ENCODE results near the gene TSC22D4. TPM values are rescaled to one million over a fixed set of nuclear protein-coding genes. Genes with fewer than 3 reads are reported as not detected.

TSC22D4 gene
- total RNA-seq, 1 donor from 2014 or later: 53.4 TPM

- DNase-seq (ENCODE audit: low read depth) (no peak), FAIRE-seq (no peak)
- H3K27ac ChIP-seq (ENCODE audit: low read depth, low read length): no peak overlapping the region
- no peaks in the 10 kb centered on the region for H3K9me3 ChIP-seq (ENCODE audit: insufficient read depth, low read depth, low read length)
- H3K36me3 Mint-ChIP-seq (ENCODE audit: low read depth, unreplicated experiment): peaks cover 4% of the 10 kb centered on the region
- no peaks in the 10 kb centered on the region for H4K20me1 ChIP-seq (ENCODE audit: insufficient read depth, low read length)
- no peaks in the 10 kb centered on the region for H3K4me1 ChIP-seq (ENCODE audit: insufficient read depth, low read length)
- no peaks in the 10 kb centered on the region for H3K36me3 ChIP-seq (ENCODE audit: insufficient read depth, low read length)
- H3K79me2 ChIP-seq (ENCODE audit: insufficient read depth, low read length): no peaks in the 10 kb centered on the region
- H3K4me3 ChIP-seq (ENCODE audit: insufficient read depth, low read depth, low read length): no peak overlapping the region
- no peak overlapping the region for H3K4me2 ChIP-seq (ENCODE audit: low read length)
- no peak for TF ChIP-seq CTCF (IDR thresholded peaks at IDR 0.05; ENCODE audit: insufficient read depth, low read depth, low read length)
- TF ChIP-seq EZH2 (IDR thresholded peaks at IDR 0.05; ENCODE audit: insufficient read depth, low read length): no peak
- no peak overlapping the region for H3K27ac Mint-ChIP-seq (ENCODE audit: unreplicated experiment)
- no peak overlapping the region for H2AFZ ChIP-seq (ENCODE audit: low read depth, low read length)
- no peak overlapping the region for H3K4me3 Mint-ChIP-seq (ENCODE audit: unreplicated experiment)
- H3K27me3 ChIP-seq (ENCODE audit: insufficient read depth, low read length): peaks cover 5% of the 10 kb centered on the region
- H3K27me3 Mint-ChIP-seq (ENCODE audit: low read depth, unreplicated experiment): peaks cover 16% of the 10 kb centered on the region
- H3K4me1 Mint-ChIP-seq (ENCODE audit: low read depth, unreplicated experiment): no peaks in the 10 kb centered on the region
- no peak overlapping the region for H3K9ac ChIP-seq (ENCODE audit: low read length)
- no peaks in the 10 kb centered on the region for H3K9me3 Mint-ChIP-seq (ENCODE audit: unreplicated experiment)
Observed at GRCh38 chr7:100496509-100496908, 17.5 kb upstream of the TSC22D4 start.

GRCh38 chr7:100493476-100494264, 14.7 kb upstream of the TSC22D4 start:
- peaks cover 5% of the 10 kb centered on the region for H3K27me3 ChIP-seq (ENCODE audit: insufficient read depth, low read length)
- peak overlapping the region; percentile 23 for H3K9ac ChIP-seq (ENCODE audit: low read length)
- Mint-ChIP-seq H3K9me3 (ENCODE audit: unreplicated experiment) (no peaks in the 10 kb centered on the region), H3K36me3 (ENCODE audit: low read depth, unreplicated experiment) (peaks cover 8% of the 10 kb centered on the region), H3K27ac (ENCODE audit: unreplicated experiment) (no peak overlapping the region), H3K4me3 (ENCODE audit: unreplicated experiment) (peak overlapping the region; percentile 8), H3K4me1 (ENCODE audit: low read depth, unreplicated experiment) (no peaks in the 10 kb centered on the region), H3K27me3 (ENCODE audit: low read depth, unreplicated experiment) (peaks cover 16% of the 10 kb centered on the region)
- FAIRE-seq (no peak), DNase-seq (ENCODE audit: low read depth) (no peak)
- H3K36me3 ChIP-seq (ENCODE audit: insufficient read depth, low read length): no peaks in the 10 kb centered on the region
- peak overlapping the region; percentile 71 for H2AFZ ChIP-seq (ENCODE audit: low read depth, low read length)
- H4K20me1 ChIP-seq (ENCODE audit: insufficient read depth, low read length): no peaks in the 10 kb centered on the region
- TF ChIP-seq EZH2 (IDR thresholded peaks at IDR 0.05; ENCODE audit: insufficient read depth, low read length): no peak
- no peak for TF ChIP-seq CTCF (IDR thresholded peaks at IDR 0.05; ENCODE audit: insufficient read depth, low read depth, low read length)
- no peaks in the 10 kb centered on the region for H3K79me2 ChIP-seq (ENCODE audit: insufficient read depth, low read length)
- H3K4me1 ChIP-seq (ENCODE audit: insufficient read depth, low read length): no peaks in the 10 kb centered on the region
- no peak overlapping the region for H3K4me3 ChIP-seq (ENCODE audit: insufficient read depth, low read depth, low read length)
- no peak overlapping the region for H3K27ac ChIP-seq (ENCODE audit: low read depth, low read length)
- peak overlapping the region; percentile 75 for H3K4me2 ChIP-seq (ENCODE audit: low read length)
- no peaks in the 10 kb centered on the region for H3K9me3 ChIP-seq (ENCODE audit: insufficient read depth, low read depth, low read length)
